Measurements from ENCODE around the gene PIEZO1. TPM values are rescaled to one million over a fixed set of nuclear protein-coding genes. Genes with fewer than 3 reads are reported as not detected.

Gene PIEZO1
- total RNA-seq, 1 experiment from 2014 or later, result 224 TPM

DNA sequence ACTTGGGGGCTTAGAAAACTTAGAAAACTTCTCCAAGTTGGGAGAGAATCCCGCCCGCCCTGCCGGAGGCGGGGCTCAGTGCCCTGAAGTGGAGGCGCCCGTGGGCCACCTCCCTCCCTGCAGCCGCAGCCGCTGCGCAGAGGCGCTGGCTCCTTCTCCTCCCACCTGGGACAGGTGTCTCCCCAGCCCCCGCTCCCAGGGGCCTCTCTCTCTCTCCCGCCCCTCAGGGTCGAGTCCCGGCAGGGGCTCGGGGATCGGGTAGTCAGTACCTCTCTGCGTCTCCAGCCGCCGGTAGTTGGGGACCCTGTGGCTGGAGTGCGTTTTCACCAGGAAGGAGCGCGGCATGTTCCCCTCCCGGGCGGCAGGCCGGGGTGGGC, 99.0 kb downstream of the PIEZO1 start:
- RAD21 ChIA-PET (ENCODE audit: low non-redundant PET in 1 of 2, low total read pairs in 2 of 2, uncharacterized antibody in 2 of 2, unreplicated experiment in 2 of 2), result no interaction called here
- DNase-seq (ENCODE audit: low read depth, low spot score) (no peak), ATAC-seq (peak; percentile 67)
- CTCF ChIA-PET, result no interaction called here
- H3K27ac ChIP-seq (ENCODE audit: low read depth, low read length), result peak overlapping the region; percentile 21; the same call in 1 of the 2 replicates
- H3K4me2 ChIP-seq (ENCODE audit: low read length), result peak overlapping the region; percentile 100
- peaks cover 25 to 38% of the 10 kb centered on the region in 2 experiments for H3K4me1 ChIP-seq (ENCODE audit: control insufficient read depth in 1 of 2, insufficient read depth in 2 of 2, low read length in 2 of 2)
- POLR2A ChIA-PET, result no interaction called here
- peak overlapping the region; percentile 96 for H2AFZ ChIP-seq (ENCODE audit: low read depth, low read length, poor library complexity, severe bottlenecking)
- no peaks in the 10 kb centered on the region for H3K27me3 ChIP-seq (ENCODE audit: insufficient read depth, low read length)
- no peaks in the 10 kb centered on the region for H3K9me3 ChIP-seq (ENCODE audit: control insufficient read depth in 1 of 2, insufficient read depth in 1 of 2, low read depth in 1 of 2, low read length in 2 of 2)
- peak overlapping the region; percentile 62 for H3K9ac ChIP-seq (ENCODE audit: low read length)
- no peaks in the 10 kb centered on the region for H3K9me2 ChIP-seq (ENCODE audit: insufficient read depth)
- H4K20me1 ChIP-seq (ENCODE audit: insufficient read depth), result no peaks in the 10 kb centered on the region
- H3K4me3 ChIP-seq (replicated peaks in 1 of 2; ENCODE audit: low read depth in 1 of 2, low read length in 2 of 2), result peak overlapping the region; percentile 68 to 83
- H3K79me2 ChIP-seq (ENCODE audit: insufficient read depth, low read length), result no peaks in the 10 kb centered on the region
- no TSS peak for BruUV-seq (replicated peaks)
- intact Hi-C loops (cut with micrococcal nuclease), result no loop called here
- H3K36me3 ChIP-seq (ENCODE audit: control insufficient read depth in 1 of 2, insufficient read depth in 2 of 2, low read length in 2 of 2), result no peaks in the 10 kb centered on the region
- TF ChIP-seq FOSL1 (IDR thresholded peaks at IDR 0.05; ENCODE audit: low read depth), result no peak
- no peak for TF ChIP-seq YY1 (IDR thresholded peaks at IDR 0.05; ENCODE audit: extremely low read depth, insufficient replicate concordance, low read depth, low read length)
- TF ChIP-seq JUND (IDR thresholded peaks at IDR 0.05), result no peak
- no peak for TF ChIP-seq ZNF274 (IDR thresholded peaks at IDR 0.05; ENCODE audit: low read depth, low read length)
- TF ChIP-seq SIN3A (IDR thresholded peaks at IDR 0.05; ENCODE audit: low read depth), result no peak
- TF ChIP-seq EZH2 (IDR thresholded peaks at IDR 0.05), result no peak
- TF ChIP-seq, protein P1, sequence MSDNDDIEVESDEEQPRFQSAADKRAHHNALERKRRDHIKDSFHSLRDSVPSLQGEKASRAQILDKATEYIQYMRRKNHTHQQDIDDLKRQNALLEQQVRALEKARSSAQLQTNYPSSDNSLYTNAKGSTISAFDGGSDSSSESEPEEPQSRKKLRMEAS (IDR thresholded peaks at IDR 0.05), result no peak
- TF ChIP-seq POLR2A (IDR thresholded peaks at IDR 0.05; ENCODE audit: borderline replicate concordance, extremely low read depth, insufficient read depth, insufficient read length), result no peak
- TF ChIP-seq, protein P2, sequence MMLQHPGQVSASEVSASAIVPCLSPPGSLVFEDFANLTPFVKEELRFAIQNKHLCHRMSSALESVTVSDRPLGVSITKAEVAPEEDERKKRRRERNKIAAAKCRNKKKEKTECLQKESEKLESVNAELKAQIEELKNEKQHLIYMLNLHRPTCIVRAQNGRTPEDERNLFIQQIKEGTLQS (IDR thresholded peaks at IDR 0.05), result no peak
- no peak for TF ChIP-seq ELF1 (IDR thresholded peaks at IDR 0.05; ENCODE audit: borderline replicate concordance, low read depth)

Measured in HCT116 (cell line).